COLO668 (cell line): ENCODE data around the gene CPNE4.

Experiments used
- DNase-seq: peaks from one replicate; lab custom pipeline; 2025; ENCODE audit not compliant: unreplicated experiment; lab: John Stamatoyannopoulos, UW

The CPNE4 gene

GRCh38 chr3:131616719-131617118, 418.1 kb downstream of the CPNE4 start:
- no peak for DNase-seq

DNA sequence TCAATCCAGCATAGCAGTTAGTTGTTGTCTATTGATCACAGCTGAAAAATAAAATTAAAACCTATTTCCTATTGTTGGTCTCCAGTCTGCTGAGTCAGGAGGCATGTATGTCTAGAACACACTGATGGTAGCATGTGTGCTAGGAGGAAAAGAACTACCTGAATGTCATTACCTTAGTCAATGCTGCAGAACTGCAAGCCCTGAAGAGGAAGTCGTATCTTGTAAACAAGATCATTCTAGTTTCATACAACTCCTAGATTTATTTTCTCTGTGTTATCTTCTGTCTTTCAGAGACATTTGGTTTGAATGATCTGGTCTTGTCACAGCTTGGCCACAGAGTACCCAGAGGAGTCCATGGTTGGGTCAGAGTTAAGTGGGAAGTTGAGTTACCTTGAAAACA, 422.1 kb downstream of the CPNE4 start:
- no peak for DNase-seq

DNA sequence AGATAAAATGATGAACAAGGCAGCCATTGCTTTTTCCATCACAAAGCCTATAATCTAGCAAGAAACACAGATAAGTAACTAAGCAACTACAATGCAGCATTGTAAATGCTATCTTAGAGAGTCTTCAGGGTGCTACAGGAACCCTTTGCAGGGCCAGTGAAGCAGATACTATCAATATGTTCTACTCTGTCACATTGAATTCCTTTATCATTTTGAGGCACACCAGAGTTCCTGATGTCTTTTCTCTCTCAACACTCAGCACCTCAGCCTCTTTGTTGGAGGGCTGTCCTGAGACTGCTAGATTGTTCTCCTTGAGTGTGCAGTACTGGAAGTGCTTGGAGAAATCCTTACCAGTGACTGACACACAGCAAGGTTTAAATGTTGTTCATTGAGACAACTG, 424.6 kb downstream of the CPNE4 start:
- no peak for DNase-seq

DNA sequence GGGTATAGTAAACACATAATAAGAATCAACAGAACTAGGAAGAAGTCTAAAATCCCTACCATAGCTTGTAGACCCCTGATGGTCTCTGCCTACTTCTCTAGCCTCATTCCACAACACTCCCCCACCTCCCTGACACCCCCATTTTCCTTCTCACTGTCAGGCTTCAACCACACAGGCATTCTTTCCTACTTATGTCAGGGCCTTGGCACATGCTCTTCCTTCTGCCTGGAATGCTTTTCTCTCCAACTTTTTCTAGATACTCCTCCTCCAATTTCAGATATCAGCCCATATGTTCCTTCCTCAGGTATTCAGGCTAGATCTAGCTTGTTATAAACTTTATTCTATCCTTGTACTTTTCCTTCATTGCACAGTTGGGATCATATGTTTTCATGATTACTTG, 426.1 kb downstream of the CPNE4 start:
- DNase-seq = no peak

GRCh38 chr3:131608296-131608695, 426.5 kb downstream of the CPNE4 start:
- DNase-seq = no peak

- DNase-seq = no peak
These were observed 428.9 kb downstream of the CPNE4 start for GRCh38 chr3:131605916-131606315.

GRCh38 chr3:131602011-131602779, 432.6 kb downstream of the CPNE4 start:
- DNase-seq = no peak

DNA sequence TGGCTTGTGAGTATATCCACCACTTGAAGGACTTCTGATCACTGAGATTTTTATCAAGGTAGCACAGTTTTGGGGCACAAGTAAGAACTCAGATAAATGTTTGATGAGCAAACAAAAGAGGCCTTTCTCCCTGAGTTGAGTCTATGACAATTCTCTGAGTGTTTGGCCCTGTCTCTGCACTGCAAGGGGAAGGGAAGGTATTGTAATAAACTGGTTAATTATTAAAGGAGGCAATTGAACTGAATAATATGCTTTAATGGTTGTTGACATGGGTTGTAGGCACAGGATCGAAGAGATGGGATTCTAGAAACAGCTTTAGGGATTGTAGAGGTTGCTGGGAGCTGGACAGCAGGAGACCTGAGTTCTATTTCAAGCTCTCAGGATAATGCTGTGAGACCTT, 437.0 kb downstream of the CPNE4 start:
- no peak for DNase-seq

GRCh38 chr3:131596884-131597283, 437.9 kb downstream of the CPNE4 start:
- DNase-seq = no peak

GRCh38 chr3:131591394-131592014, 443.3 kb downstream of the CPNE4 start:
- no peak for DNase-seq

DNA sequence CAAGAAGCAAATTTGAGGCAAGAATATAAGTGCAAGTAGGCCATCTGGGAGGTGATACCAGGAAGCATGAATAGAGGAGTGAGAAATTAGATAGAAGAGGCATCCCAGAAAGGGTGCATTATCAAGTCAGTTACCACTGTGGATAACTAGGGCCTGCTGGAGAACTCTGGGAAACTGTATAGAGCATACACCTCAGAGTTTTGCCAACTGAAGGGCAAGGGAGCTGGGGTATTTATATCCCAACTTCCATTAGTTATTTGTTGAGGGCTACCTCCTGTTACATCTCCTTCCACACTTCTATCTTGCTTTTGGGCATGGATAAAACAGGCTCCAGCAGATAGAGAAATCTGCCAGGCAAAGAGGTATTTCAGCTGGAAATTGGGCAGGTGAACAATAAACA, 448.5 kb downstream of the CPNE4 start:
- no peak for DNase-seq

DNA sequence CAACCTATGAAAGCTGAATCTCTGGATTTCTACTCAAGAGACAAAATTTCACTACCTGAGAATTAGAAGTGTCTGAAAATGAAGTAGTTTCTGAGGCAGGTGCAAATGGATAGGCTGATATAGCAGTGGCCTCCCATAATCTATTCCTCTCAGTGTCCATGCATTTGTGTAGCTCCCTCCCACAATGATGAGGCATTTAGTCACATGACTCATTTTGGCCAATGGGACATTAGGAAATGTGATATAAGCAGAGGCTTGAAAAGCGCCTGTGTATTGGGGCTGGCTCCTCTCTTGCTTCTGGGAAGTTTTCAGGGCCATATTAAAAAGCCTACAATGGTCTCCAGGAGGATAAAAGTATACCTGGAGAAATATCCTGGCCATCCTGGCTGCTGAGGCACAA, 452.4 kb downstream of the CPNE4 start:
- DNase-seq = no peak

GRCh38 chr3:131568460-131568859, 466.4 kb downstream of the CPNE4 start:
- no peak for DNase-seq

DNA sequence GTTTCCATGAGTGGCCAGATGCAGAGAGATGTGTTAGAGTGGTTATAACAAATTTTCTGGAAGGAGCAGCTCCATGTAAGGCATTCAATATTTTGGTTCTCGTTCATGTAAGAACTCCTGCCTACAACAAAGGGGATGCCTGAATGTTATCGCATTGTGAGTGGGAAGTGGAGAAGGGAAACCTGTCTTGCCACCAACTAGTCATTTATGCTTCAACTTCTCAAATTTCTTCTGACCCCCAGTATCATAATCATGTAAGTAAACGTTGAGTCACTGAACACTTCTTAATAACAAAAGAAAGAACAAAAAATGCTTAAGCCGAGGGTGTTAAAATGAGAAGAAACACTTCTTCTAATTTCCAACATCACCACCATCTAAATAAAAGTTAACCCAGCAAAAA, 470.0 kb downstream of the CPNE4 start:
- DNase-seq = no peak

GRCh38 chr3:131561511-131561910, 473.3 kb downstream of the CPNE4 start:
- DNase-seq = no peak

GRCh38 chr3:131560795-131561194, 474.0 kb downstream of the CPNE4 start:
- no peak for DNase-seq

- no peak for DNase-seq
These were observed 479.4 kb downstream of the CPNE4 start for GRCh38 chr3:131555456-131555855.

DNA sequence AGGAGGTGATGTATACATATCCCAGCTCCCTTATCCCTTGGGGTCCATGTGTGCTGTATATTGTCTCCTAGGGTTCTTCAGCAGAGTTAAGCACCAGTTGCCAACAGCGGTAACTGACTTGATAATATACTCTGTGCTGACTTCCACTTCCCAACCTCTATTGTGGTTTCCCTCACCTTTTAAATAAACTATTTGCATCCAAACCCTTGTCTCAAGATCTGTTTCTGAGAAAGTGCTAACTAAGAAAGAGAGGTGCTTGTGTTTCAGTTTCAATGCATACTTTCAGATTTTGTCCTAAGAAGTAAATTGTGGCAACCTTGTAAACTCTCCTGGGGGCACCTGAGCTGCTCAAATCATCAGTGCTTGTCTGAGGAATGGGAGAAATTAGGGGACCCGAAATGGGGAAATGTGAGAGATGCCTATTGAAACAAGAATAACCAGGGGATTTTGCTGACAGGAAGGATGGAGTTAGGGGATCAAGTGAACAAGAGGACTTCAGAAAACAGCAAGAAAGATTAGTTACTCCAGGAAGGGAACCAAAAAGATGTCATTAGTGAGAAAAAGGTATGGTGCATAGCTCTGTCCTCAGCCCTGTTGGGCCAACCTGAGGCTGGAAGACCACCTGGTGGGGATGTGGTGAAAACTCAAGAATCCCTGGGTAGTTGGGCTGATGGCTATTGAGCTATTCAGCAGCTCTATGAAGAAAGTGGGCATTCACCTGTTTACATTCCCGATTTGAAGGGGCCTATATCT, 481.1 kb downstream of the CPNE4 start:
- no peak for DNase-seq

- no peak for DNase-seq
These were observed 483.1 kb downstream of the CPNE4 start for GRCh38 chr3:131551761-131552160.

- no peak for DNase-seq
These were observed 484.0 kb downstream of the CPNE4 start for GRCh38 chr3:131550562-131551465.

DNA sequence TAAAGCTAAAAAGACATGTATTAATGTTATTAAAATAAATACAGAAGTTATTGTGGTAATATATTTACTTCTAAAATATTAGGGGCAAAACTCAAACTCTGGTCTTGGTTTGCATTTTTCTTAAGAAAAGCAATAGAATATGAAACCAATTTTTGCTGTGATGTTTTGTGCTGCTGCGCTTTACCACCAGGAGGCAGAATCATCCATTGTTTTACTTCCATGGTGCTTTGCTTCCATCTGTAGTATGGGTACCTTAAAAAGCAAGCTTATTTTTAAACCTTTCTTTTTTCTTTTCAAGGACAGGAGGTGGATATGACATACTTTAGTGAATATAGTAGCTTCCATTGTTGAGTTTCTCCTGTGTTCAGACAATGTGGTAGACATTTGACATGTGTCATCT, 485.5 kb downstream of the CPNE4 start:
- DNase-seq = no peak
